ENCODE measurements around the gene MYO3B. TPM values are rescaled to one million over a fixed set of nuclear protein-coding genes. Genes with fewer than 3 reads are reported as not detected.
A peak's percentile ranks its signal among the peaks of the same experiment; 100 is the strongest.
"Not testable (repeated sequence)": the region's sequence is repeated elsewhere in the genome, so short reads cannot be mapped to it uniquely, and the experiment has no call there.

MYO3B gene
- total RNA-seq, 1 experiment from 2014 or later, result not detected

GRCh38 chr2:170411660-170412059, 233.7 kb downstream of the MYO3B start:
- no peak for DNase-seq (ENCODE audit: low read depth)

DNA sequence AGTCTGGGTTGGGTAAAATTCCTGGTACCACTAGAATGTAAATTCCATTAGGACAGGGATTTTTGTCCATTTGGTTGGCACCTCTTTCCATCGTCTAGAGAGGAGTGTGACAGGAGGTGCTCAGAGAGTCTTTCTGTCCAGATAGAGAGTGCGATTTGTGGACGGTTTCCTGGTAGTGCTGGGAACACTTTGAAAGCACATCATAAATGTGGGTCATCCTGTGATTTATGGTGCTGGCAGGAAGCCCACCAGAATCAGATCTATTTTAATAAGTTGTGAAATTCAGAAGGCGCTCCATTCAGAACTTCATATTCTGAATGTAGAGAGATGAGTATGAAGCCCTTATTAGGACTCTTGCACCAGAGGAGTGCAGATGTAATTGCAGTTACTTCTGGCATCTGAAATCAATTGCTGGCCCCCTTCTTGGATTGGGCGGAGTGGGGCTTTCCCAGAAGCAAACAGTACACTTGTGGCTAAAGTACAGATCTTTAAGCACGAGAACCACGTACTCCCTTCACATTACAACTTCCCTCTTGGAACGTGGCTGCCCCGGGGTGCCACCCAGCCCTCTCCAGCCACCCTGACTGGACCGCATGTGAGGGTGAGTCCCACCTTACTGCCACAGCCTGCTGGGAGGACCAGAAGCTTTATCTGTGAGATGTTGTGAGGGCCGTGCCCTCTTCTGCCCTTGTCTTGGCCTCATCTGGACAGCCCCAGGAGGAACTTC, 243.2 kb downstream of the MYO3B start:
- DNase-seq (ENCODE audit: low read depth), result no peak

DNA sequence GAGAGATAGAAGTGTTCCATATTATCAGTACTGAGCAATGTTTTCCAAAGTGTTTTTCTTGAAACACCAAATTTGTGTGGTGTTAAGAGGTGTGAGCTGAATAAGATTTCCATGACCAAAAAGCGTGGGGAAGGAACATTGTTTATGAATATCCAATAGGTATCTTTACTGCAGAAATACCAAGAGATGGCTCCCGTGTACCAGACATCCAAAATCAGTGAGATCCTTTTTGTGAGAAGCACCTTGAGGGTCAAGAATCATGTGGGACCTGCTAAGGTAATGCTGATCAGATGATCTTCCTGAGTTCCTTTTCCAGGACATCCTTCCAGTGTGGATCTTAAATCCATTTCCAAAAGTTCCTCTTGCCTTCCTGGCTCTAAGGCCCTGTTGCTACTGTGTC, 246.0 kb downstream of the MYO3B start:
- no peak for DNase-seq (ENCODE audit: low read depth)

- DNase-seq (ENCODE audit: low read depth), result peak; percentile 23
Observed at GRCh38 chr2:170425281-170425751, 247.4 kb downstream of the MYO3B start.

DNA sequence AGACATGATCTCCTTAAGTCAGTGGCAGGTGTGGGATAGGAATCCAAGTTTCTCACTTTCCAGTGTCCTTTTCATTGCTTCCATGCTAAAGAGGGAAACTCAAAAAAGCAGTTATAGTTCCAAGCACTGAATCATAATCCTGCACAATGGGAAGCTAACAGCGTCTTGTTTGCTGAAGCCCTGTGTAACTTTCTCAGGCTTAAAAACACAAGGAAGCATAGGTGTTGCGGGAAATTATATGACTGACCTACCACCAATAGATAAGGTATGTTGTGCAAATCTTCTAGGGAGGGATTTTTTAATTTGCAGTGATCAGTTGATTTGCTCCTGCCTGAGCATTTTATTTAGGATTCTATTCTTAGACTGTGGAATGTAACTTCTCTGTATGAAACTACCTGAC, 250.9 kb downstream of the MYO3B start:
- no peak for DNase-seq (ENCODE audit: low read depth)

DNA sequence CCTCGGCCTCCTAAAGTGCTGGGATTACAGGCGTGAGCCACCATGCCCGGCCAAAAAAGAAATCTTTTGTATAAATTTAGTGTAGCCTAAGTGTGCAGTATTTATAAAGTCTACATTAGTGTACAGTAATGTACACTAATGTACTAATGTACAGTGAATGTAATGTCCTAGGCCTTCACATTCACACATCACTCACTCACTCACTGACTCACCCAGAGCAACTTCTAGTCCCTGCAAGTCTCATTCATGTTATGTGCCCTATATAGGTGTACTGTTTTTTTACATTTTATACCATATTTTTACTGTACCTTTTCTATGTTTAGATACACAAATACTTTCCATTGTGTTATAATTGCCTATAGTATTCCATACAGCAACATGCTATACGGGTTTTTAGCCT, 254.9 kb downstream of the MYO3B start:
- no peak for DNase-seq (ENCODE audit: low read depth)

GRCh38 chr2:170433448-170433847, 255.5 kb downstream of the MYO3B start:
- DNase-seq (ENCODE audit: low read depth), result no peak

- not testable (repeated sequence) for DNase-seq (ENCODE audit: low read depth)
Observed at GRCh38 chr2:170434396-170434795, 256.4 kb downstream of the MYO3B start.

- DNase-seq (ENCODE audit: low read depth), result peak; percentile 73
Observed at GRCh38 chr2:170434900-170435621, 257.1 kb downstream of the MYO3B start.

- DNase-seq (ENCODE audit: low read depth), result peak; percentile 11
Observed at GRCh38 chr2:170436077-170436943, 258.4 kb downstream of the MYO3B start.

GRCh38 chr2:170446078-170446477, 268.1 kb downstream of the MYO3B start:
- peak; percentile 18 for DNase-seq (ENCODE audit: low read depth)

DNA sequence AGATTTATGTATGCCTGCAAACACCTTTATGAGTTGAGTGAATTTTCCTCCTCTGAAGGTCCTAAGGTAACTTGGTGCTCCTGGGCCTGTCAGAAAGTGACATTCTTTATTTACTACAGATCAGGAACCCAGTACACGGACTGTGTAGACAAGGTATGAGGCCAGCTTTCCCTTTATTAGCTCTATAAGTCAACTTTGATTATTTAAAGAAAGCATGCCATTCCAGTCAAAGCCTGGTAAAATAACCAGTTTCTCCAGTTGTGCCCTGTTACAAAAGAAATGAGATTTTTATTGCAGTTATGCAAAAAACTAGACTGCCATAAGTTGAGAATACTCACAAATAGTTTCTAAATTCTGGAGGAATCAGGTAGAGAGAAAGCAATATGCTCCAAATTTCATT, 271.1 kb downstream of the MYO3B start:
- DNase-seq (ENCODE audit: low read depth), result no peak

GRCh38 chr2:170454471-170455372, 276.8 kb downstream of the MYO3B start:
- DNase-seq (ENCODE audit: low read depth), result no peak

- no peak for DNase-seq (ENCODE audit: low read depth)
Observed at GRCh38 chr2:170455617-170456426, 277.9 kb downstream of the MYO3B start.

DNA sequence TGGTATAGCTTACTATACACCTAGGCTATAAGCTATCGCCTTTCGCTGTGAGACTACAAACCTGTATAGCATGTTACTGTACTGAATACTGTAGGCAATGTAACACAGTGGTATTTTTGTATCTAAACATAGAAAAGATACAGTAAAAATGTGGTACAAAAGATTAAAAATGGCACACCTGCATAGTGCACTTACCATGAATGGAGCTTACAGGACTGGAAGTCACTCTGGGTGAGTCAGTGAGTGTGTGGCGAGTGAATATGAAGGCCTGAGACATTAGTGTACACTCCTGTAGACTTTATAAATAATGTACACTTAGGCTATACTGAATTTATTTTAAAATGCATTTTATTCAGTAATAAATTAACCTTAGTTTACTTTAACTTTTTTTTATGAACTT, 279.0 kb downstream of the MYO3B start:
- no peak for DNase-seq (ENCODE audit: low read depth)

DNA sequence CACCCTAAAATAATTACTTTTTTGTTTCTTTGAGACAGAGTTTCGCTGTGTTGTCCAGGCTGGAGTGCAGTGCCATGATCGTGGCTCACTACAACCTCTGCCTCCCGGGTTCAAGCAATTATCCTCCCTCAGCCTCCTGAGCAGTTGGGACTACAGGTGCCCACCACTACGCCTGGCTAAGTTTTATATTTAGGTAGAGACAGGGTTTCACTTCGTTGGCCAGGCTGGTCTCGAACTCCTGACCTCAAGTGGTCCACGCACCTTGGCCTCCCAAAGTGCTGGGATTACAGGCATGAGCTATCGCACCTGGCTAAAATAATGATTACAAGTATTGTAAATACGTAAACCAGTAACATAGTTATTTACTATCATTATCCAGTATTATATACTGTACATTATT, 279.8 kb downstream of the MYO3B start:
- no peak for DNase-seq (ENCODE audit: low read depth)

GRCh38 chr2:170461889-170462288, 283.9 kb downstream of the MYO3B start:
- DNase-seq (ENCODE audit: low read depth), result no peak

DNA sequence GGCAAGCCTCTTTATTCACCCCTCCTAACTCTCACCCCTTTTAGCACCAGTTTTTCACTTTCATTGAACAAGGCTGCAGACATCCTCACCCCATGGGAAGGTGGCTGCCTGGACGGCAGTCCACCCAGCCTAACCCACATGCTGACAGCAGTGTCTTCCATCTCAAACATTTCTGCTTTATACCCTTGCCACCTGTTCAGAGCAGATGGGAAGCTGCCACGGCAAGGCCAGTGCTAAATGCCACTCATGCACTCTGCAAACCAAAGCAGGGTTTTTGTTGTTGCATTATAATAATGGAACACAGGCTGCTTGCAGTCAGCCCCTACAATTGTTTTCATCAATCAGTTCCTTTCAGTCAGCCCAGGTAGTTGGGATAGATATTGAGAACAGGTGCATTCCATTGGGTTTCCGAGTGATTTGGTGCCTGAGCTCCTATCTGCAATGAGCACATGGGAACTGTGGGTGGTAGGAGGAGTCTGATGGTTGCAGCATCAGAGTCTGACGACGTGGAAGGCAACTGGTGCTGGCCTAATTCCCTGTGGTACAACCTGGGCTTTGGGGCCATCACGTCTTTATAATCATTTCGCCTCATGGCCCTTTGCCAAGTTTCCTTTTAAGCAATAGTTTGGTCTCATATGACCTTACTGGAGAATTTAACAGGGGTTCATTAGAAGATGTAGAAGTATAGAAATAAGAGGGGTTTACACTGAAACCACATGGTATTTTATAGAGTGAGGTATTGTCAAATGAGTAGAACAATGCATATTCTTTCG, 284.7 kb downstream of the MYO3B start:
- DNase-seq (ENCODE audit: low read depth), result no peak

- DNase-seq (ENCODE audit: low read depth), result no peak
Observed at GRCh38 chr2:170463206-170463537, 285.2 kb downstream of the MYO3B start.
